ENCODE measurements around the gene TMEM259.

Gene TMEM259

DNA sequence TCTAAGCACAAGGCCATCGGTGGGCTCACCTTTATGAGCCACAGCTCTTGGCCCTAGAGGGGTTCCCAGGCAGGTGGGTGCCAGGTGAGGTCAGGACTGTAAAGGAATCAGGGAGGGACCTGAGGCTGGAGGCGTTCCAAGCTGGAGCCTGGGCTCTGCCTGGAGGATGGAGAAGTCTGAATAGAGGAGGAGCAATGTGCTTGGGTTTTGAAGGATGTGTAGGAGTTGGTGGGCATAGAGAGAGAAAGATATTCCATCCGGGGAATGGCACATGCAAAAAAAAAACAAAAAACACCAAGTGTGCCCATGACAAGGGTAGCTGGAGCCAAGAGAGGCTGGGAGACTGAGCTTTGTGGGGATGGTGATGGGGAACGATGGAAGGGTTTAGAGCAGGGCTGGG lies 18.3 kb downstream of the TMEM259 start:
- no peak overlapping the region for H3K4me3 ChIP-seq (replicated peaks; ENCODE audit: low read depth, low read length)
- no peak for DNase-seq (ENCODE audit: low read depth)
- no peak for TF ChIP-seq CTCF (IDR thresholded peaks at IDR 0.05; ENCODE audit: low read length, missing control alignments)

DNA sequence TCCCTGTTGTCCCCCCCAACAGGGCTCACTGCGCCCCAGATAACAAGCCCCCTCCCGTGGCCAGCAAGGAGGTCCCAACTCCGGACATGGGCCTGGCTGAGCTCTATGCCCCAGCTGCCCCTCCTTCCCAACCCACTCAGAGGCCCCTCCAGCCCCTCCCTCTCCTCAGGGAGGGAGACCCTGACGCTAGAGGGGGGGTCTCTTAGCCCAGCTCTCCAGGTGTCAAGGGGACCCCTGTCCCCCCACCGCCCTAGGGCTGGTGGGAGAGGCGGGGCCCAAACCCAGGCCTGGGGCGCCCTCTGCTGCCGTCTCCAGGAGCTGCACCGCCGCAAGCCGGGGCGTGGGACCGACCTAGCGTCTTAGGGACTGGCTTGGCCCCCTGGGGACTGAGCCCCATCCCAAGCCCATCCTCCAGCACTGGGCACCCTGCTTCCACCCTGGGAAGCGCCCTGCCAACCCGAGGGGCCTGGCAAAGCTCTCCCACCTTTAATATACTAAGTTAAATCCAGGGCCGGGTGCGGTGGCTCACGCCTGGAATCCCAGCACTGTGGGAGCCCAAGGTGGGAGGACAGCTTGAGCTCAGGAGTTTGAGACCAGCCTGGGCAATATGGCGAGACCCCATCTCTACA lies 19.3 kb downstream of the TMEM259 start:
- H3K4me3 ChIP-seq (replicated peaks; ENCODE audit: low read depth, low read length): no peak overlapping the region
- TF ChIP-seq CTCF (IDR thresholded peaks at IDR 0.05; ENCODE audit: low read length, missing control alignments): peak; percentile 63
- DNase-seq (ENCODE audit: low read depth): no peak

DNA sequence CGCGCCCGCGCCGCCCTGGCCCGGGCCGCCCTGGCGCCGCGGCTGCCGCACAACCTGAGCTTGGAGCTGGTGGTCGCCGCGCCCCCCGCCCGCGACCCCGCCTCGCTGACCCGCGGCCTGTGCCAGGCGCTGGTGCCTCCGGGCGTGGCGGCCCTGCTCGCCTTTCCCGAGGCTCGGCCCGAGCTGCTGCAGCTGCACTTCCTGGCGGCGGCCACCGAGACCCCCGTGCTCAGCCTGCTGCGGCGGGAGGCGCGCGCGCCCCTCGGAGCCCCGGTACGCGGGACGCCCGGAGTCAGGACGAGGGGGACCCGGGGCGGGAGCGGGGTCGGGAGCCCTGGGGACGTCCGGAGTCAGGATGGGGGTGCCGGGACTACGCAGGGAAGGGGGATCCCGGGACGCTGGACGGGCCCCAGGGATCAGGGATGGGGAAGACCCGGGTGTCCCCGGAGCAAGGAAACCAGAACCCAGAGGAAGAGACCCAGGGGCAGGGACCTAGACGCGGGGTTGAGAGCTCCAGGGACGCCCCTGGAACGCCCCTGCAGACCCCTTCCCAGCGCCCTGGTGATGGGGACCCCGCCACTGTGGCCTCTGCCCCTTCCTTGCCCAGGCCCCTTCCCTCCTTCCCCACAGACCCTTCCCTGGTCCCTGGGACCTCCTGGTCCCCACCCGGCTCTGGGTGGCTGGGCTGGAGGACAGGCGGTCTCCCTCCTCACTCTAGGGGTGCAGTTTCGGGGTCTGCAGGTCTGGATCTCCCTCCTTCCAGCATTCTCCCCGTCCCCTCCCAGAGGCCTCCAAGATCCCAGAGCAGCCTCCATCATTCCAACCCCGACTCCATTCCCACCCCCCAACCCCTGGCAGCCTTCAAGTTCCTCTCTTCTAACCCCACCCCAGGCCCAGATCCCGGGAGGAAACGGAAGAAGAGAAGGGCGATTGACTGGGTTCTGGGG lies 20.1 kb downstream of the TMEM259 start:
- no peak overlapping the region for H3K4me3 ChIP-seq (replicated peaks; ENCODE audit: low read depth, low read length)
- no peak for DNase-seq (ENCODE audit: low read depth)
- TF ChIP-seq CTCF (IDR thresholded peaks at IDR 0.05; ENCODE audit: low read length, missing control alignments): no peak

- no peak within 1 kb of the TSS for H3K4me3 ChIP-seq (replicated peaks; ENCODE audit: low read depth, low read length)
- DNase-seq (ENCODE audit: low read depth): peak; percentile 51
Measured at GRCh38 chr19:1000095-1000494, 20.8 kb downstream of the TMEM259 start, which contains the start of gene GRIN3B. Gene GRIN3B, plus strand, starts transcription at chr19:1000419. Its CDS starts 19 bp downstream, at chr19:1000438.

DNA sequence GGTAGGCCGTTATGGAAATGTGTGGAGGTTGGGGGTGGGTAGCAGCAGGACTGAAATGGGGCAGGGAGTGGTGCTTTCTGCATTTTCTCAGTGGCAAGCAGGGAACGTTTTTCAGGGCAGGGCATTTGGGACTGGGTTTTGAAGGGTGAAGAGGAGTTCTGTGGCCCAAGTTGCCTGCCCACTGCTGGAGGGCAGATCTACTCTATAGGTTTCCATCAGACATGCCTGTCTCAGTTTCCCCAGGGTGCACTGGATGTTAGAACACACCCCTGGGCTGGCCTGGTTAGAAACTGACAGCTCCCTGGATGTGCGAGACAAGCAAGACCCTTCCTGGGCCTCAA lies 21.6 kb downstream of the TMEM259 start:
- H3K4me3 ChIP-seq (replicated peaks; ENCODE audit: low read depth, low read length): no peak overlapping the region
- no peak for DNase-seq (ENCODE audit: low read depth)
- TF ChIP-seq CTCF (IDR thresholded peaks at IDR 0.05; ENCODE audit: low read length, missing control alignments): no peak

More at GRCh38 chr19:1000095-1000494, 20.8 kb downstream of the TMEM259 start, which contains the start of gene GRIN3B:
- TF ChIP-seq CTCF (IDR thresholded peaks at IDR 0.05; ENCODE audit: low read length, missing control alignments): peak; percentile 43

GRCh38 chr19:998064-998463 lies 22.9 kb downstream of the TMEM259 start:
- DNase-seq (ENCODE audit: low read depth): no peak
- H3K4me3 ChIP-seq (replicated peaks; ENCODE audit: low read depth, low read length): no peak overlapping the region
- TF ChIP-seq CTCF (IDR thresholded peaks at IDR 0.05; ENCODE audit: low read length, missing control alignments): no peak

All from fibroblast of pulmonary artery (primary cell).